IPS DF 6.9 (cell line): ENCODE data around the gene ULBP2.
"Not testable (repeated sequence)": the region's sequence is repeated elsewhere in the genome, so short reads cannot be mapped to it uniquely, and the experiment has no call there.

Experiments used
- DNase-seq: peaks from one replicate; pipeline ENCODE4 v3.0.0-alpha.2; 2013; ENCODE audit warnings: low read depth, low spot score
- H3K27ac ChIP-seq: one replicate; pipeline ENCODE4 v1.5.1; 2013; ENCODE audit warnings: low read length, control low read depth
- H3K27me3 ChIP-seq: 2 replicates; pipeline ENCODE4 v1.6.1; 2013; ENCODE audit warnings: mild to moderate bottlenecking, low read length; ENCODE audit not compliant: control insufficient read depth, insufficient read depth
- H3K36me3 ChIP-seq: 2 replicates; pipeline ENCODE4 v1.6.1; 2013; ENCODE audit warnings: low read length; ENCODE audit not compliant: control insufficient read depth, insufficient read depth
- H3K4me1 ChIP-seq: 2 replicates; pipeline ENCODE4 v1.6.1; 2013; ENCODE audit warnings: low read length; ENCODE audit not compliant: control insufficient read depth, insufficient read depth
- H3K4me3 ChIP-seq: 2 replicates; pipeline ENCODE4 v1.5.1; 2013; ENCODE audit warnings: mild to moderate bottlenecking, low read length
- H3K9me3 ChIP-seq: 2 replicates; pipeline ENCODE4 v1.6.1; 2013; ENCODE audit warnings: low read length, inconsistent platforms; ENCODE audit not compliant: control insufficient read depth, insufficient read depth
- WGBS: extraction: QIAGEN DNeasy Blood & Tissue Kit; methylation state at CpG from one replicate; pipeline ENCODE4 v1.1.7; 2013; ENCODE audit warnings: mixed read lengths, missing lambda C conversion rate; ENCODE audit not compliant: insufficient read length, insufficient coverage; 5-methylcytosine and 5-hydroxymethylcytosine counted together

Gene ULBP2

DNA sequence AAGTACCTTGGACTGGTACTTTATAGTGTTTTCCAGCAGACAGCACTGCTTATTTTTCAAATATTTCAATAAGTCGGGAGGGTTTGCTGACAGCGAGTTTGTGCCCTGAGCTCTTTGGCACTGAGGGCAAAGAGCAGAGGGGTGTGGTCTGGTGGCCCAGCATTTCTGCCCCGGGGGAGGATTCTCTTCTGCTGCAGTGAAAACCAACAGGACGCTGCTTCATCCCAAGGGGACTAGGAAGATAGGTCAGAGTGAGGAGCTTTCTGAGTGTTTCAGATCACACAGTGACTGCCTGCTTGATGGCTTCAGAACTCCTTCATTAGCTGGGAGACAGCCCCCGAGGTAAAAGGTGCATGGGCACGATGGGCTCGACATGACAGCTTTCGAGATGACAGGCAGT is 8.6 kb downstream of the ULBP2 start:
- no CpG with 5 or more reads among the region's 8 CpGs for WGBS
- H3K9me3 ChIP-seq, result no peaks in the 10 kb centered on the region
- DNase-seq, result no peak
- H3K27me3 ChIP-seq, result peaks cover 19% of the 10 kb centered on the region; the same call in 1 of the 2 replicates
- no peaks in the 10 kb centered on the region for H3K4me1 ChIP-seq
- H3K4me3 ChIP-seq, result no peak overlapping the region
- no peaks in the 10 kb centered on the region for H3K36me3 ChIP-seq
- no peak overlapping the region for H3K27ac ChIP-seq

DNA sequence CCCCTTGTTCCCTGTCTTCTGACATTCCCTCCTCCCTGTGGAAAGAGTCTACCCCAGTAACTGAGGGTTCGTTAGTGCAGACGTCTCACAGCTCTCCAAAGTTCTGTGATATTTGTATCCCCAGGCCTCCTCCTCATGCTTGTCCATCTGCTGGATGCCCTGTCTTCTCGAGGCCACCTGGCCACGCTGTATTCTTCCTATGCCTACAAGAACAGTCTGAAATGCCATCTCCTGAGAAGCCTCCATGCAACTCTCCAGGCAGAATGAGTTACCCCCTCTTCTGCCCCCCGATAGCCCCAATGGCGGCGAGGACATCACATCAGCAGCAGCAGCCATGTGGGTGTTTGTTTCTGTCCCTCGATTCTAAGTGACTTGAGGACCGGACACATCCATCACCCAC is 9.3 kb downstream of the ULBP2 start:
- no peak overlapping the region for H3K4me3 ChIP-seq
- H3K27ac ChIP-seq, result no peak overlapping the region
- H3K36me3 ChIP-seq, result no peaks in the 10 kb centered on the region
- WGBS, result no CpG with 5 or more reads among the region's 9 CpGs
- H3K9me3 ChIP-seq, result no peaks in the 10 kb centered on the region
- peaks cover 25% of the 10 kb centered on the region for H3K27me3 ChIP-seq
- no peak for DNase-seq
- no peaks in the 10 kb centered on the region for H3K4me1 ChIP-seq

DNA sequence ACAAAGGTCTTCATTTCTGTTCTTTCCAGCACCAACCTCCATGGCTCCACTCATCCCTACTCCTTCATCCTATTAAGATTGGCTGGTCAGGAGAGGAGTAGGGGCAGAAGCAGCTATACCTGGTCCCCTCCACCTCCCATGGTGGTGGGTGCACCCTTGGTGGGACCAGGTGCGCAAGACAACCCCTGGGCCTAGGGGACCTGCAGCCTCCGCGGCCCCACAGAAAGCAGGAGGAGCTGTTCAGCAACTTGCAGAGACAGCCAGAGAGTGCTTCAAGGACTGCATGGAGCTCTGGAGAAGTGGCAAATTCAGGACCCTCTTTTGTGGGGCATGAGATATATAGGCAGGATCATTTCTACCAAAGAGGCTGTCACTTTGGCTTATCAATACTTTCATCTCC is 9.8 kb downstream of the ULBP2 start:
- no CpG with 5 or more reads among the region's 3 CpGs for WGBS
- Histone ChIP-seq H3K4me1 (no peaks in the 10 kb centered on the region), H3K27ac (no peak overlapping the region), H3K27me3 (peaks cover 24% of the 10 kb centered on the region), H3K36me3 (no peaks in the 10 kb centered on the region), H3K9me3 (no peaks in the 10 kb centered on the region), H3K4me3 (no peak overlapping the region)
- no peak for DNase-seq

DNA sequence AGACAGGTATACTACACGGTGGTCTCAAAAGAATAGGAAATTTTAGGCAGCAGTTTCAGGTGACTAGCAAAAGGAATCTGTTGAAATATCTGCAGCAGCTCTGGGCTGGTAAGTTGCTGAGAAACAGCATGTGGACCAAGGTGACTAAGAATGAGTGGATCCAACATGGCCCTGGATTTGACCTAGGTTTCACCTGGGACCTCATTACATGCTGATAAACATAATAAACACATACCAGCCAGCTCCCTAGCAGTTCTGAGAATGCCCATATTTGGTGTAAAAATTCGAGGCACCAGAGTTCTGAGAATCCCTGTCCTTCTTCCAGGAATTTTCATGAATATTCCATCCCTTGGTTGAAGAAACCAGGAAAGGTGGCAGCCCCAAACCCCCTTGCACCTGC is 11.6 kb downstream of the ULBP2 start:
- not testable (repeated sequence) for DNase-seq, H3K36me3 ChIP-seq, H3K9me3 ChIP-seq, H3K4me3 ChIP-seq, H3K4me1 ChIP-seq, H3K27ac ChIP-seq
- H3K27me3 ChIP-seq, result peaks cover 31% of the 10 kb centered on the region
- WGBS, result no CpG with 5 or more reads among the region's 2 CpGs

DNA sequence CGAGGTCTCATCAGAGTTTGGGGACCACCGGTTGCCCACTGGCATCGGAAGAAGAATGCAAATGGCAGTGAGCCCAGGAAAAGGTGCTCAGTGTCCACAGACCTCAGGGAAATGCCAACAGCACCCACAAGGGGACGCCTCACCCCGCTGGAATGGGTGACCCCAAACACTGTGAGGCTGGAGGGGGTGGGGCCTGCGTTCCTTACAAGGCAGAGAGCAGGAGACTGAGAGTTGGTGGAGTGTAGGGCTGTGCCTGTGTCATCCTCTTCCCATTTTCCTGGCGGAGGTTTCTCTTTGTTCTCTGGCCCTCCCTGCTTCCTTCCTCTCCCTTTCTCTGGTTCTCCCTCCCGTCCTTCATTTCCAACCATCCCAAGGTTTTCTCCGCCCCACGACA is 12.1 kb downstream of the ULBP2 start:
- peaks cover 32% of the 10 kb centered on the region for H3K27me3 ChIP-seq
- H3K27ac ChIP-seq, H3K36me3 ChIP-seq, H3K4me1 ChIP-seq, H3K9me3 ChIP-seq, DNase-seq, H3K4me3 ChIP-seq: not testable (repeated sequence)
- no CpG with 5 or more reads among the region's 10 CpGs for WGBS

DNA sequence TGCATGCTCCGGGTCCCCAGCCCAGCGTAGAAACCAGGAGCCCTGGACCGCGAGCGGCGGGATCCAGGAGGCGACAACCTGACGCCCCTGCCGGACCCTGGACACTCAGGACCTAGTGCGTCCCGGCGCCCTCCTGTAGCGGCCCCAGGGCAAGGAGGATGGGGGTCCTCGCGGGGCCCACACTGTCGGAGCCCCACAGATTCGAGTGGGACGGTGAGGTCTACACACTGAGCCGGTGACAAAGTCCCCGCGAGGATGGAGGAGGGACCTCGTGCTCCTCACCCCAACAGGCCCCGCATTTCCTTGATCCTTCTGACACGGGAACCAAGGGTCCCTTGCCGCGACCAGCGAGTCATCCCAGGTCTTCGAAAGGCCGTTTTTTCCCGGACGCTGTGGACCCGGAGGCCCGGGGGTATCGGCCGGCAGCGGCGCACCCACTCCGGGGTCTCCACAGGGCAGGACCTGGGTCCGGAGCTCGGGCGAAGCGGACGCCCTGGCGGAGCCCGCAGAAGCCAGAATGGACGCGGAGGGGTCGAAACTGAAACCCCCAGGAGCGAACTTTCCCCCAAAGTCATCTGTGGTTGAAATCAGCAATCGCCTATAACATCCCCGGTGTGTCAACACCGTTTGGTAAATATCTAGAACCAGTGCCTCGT is 12.6 kb downstream of the ULBP2 start:
- not testable (repeated sequence) for H3K27ac ChIP-seq, H3K4me1 ChIP-seq, H3K4me3 ChIP-seq, H3K9me3 ChIP-seq, H3K36me3 ChIP-seq, DNase-seq
- peaks cover 37% of the 10 kb centered on the region for H3K27me3 ChIP-seq
- no CpG with 5 or more reads among the region's 53 CpGs for WGBS

DNA sequence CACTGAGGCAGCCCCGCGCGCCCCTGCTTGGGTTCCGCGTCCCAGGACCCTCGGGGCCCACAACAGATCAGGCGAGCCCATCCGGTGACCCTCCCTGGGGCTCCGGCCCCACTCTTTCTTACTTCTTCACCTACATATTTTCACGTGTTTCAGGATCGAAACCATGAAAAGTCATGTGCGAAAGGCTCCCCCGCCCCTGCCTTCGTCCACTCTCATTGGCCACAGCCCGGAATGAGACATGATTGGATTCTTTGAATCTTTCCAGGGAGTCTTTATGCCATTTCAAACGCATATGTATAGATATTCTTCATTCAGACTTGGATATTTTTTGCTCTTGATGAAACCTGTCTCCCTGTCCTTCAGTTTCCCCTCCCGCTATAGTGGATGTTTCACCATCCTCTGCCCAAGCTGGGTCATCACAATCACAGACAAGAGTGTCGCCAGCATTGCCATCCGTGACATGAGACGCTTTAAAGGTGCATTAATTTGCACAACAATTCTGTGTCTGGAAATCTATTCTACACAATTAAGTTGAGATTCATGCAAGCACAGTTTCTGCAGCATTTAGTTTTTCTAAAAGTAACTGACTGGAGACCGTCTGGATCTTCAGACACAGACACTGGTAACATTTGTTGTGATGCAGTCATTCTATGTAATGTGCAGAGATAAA is 13.3 kb downstream of the ULBP2 start:
- not testable (repeated sequence) for H3K36me3 ChIP-seq, H3K27ac ChIP-seq, H3K4me3 ChIP-seq, DNase-seq, H3K9me3 ChIP-seq, H3K4me1 ChIP-seq
- no CpG with 5 or more reads among the region's 21 CpGs for WGBS
- peaks cover 37% of the 10 kb centered on the region for H3K27me3 ChIP-seq

DNA sequence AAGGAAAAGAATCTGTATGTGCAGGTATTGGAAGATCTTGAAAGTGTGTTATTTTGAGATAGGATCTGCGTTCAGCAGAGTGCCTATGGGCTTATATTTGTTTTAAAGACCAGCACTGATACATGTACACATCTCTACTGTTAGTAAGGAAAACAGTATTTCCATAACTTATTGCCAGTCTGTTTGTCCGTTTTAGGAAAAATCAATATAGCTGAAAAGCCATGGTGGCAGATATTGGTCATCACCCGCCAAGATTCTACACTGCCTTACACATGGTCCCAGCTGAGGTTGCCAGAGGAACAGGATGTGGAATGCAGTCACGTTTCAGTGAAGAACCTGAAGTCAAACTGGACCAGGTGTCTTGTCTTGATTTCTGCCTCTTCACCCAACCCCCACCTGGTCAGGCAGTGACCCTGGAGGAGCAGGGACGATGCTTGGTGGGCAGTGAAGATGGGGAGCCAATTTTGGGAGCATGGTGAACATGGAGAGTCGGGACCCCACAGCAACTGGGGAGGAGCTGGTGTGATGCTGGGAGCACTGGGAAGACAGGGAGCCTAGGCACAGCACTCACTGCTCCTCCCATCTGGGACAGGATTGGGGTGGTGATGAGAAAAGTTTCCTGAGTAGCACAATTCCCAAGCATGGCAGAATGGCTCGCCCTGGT is 14.0 kb downstream of the ULBP2 start:
- not testable (repeated sequence) for DNase-seq, H3K4me1 ChIP-seq, H3K4me3 ChIP-seq, H3K36me3 ChIP-seq, H3K27ac ChIP-seq, H3K9me3 ChIP-seq
- no CpG with 5 or more reads among the region's 7 CpGs for WGBS
- peaks cover 41% of the 10 kb centered on the region for H3K27me3 ChIP-seq

DNA sequence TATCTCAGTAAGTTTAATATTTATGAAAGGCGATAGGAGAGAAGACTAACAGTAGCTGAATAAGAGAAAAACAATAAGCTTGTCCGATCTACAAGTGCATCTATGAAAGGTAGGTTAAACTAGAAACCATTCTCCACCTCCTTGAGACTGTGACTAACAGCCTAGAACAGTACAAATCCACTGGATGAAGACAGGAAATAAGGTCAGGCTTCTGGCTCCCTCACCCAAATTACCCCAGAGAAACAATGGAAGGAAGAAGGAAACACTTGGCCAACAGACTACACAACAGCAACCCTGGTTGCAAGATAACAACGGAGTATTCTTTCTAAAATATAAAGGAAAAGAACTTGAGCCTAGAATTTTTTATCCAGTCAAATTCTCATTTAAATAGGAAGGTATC is 16.3 kb downstream of the ULBP2 start:
- not testable (repeated sequence) for H3K36me3 ChIP-seq, H3K4me1 ChIP-seq, DNase-seq, H3K9me3 ChIP-seq, H3K27ac ChIP-seq, H3K4me3 ChIP-seq
- no CpG with 5 or more reads among the region's 3 CpGs for WGBS
- peaks cover 53% of the 10 kb centered on the region for H3K27me3 ChIP-seq

DNA sequence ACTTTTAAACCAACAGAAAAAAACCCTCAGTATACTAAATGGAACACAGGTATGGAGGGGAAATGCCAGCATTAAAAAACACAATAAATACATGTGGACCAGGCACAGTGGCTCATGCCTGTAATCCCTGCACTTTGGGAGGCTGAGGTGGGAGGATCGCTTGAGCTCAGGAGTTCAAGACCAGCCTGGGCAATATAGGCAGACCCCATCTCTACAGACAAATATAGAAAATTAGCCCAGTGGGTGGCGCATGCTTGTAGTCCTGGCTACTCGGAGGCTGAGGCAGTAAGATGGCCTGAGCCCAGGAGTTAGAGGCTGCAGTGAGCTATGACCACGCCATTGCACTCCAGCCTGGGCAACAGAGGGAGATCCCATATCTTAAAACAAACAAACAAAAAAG is 18.0 kb downstream of the ULBP2 start:
- H3K27me3 ChIP-seq, result peaks cover 56% of the 10 kb centered on the region
- no CpG with 5 or more reads among the region's 4 CpGs for WGBS
- not testable (repeated sequence) for DNase-seq, H3K4me1 ChIP-seq, H3K27ac ChIP-seq, H3K4me3 ChIP-seq, H3K9me3 ChIP-seq, H3K36me3 ChIP-seq
